Panc1 (cell line): Measurements from ENCODE around the gene NT5DC3. TPM values are rescaled to one million over a fixed set of nuclear protein-coding genes. Genes with fewer than 3 reads are reported as not detected.

Source experiments
- ATAC-seq: fragments of 200-7000 bp; cut with Tn5 transposase; 2 replicates; pipeline ENCODE4 v1.9.1; 2020; ENCODE audit warnings: mild to moderate bottlenecking, moderate library complexity
- BruUV-seq: library from RNA; stranded (reverse); fragments of 400-500 nt; replicated peaks from 2 replicates; lab custom pipeline; 2021; lab: Mats Ljungman, UMichigan
- CTCF ChIA-PET: fragments of 300-600 bp; sonication (Branson Sonifier 250); formaldehyde crosslinking; loops from one replicate; lab custom pipeline; 2022; ENCODE audit warnings: antibody characterized with exemption; lab: Charles Lee
- POLR2A ChIA-PET: fragments of 300-600 bp; sonication (Branson Sonifier 250); formaldehyde crosslinking; loops from one replicate; lab custom pipeline; 2022; ENCODE audit warnings: antibody characterized with exemption; lab: Charles Lee
- DNase-seq: peaks from one replicate; pipeline ENCODE4 v3.0.0-alpha.2; 2010; ENCODE audit warnings: low read depth, low spot score
- H3K27ac ChIP-seq: 2 replicates; pipeline ENCODE4 v1.5.1; 2011; ENCODE audit warnings: mild to moderate bottlenecking, low read length, inconsistent platforms
- H3K27me3 ChIP-seq: fragments of 200-500 bp; sonication (Bioruptor generic); 2 replicates; pipeline ENCODE4 v1.6.0; 2014; ENCODE audit warnings: low read length, inconsistent platforms; ENCODE audit not compliant: control insufficient read depth, insufficient read depth
- H3K36me3 ChIP-seq: fragments of 200-500 bp; sonication (Bioruptor generic); 2 replicates; pipeline ENCODE4 v1.5.1; 2014; ENCODE audit warnings: inconsistent platforms, mild to moderate bottlenecking, low read length, moderate library complexity; ENCODE audit not compliant: control insufficient read depth, insufficient read depth
- H3K4me1 ChIP-seq: 2 replicates; pipeline ENCODE4 v1.5.1; 2011; ENCODE audit warnings: inconsistent platforms, mild to moderate bottlenecking, low read length, moderate library complexity; ENCODE audit not compliant: control insufficient read depth, insufficient read depth
- H3K4me3 ChIP-seq, 2 experiments: 2 replicates each; pipeline ENCODE4 v1.5.1; 2011 to 2012; ENCODE audit warnings: low read depth in 2 of 2, low read length in 2 of 2, mild to moderate bottlenecking in 2 of 2, inconsistent platforms in 1 of 2, moderate library complexity in 1 of 2
- H3K9me3 ChIP-seq: fragments of 200-500 bp; sonication (Bioruptor generic); 2 replicates; pipeline ENCODE4 v1.5.1; 2014; ENCODE audit warnings: low read depth, mild to moderate bottlenecking, inconsistent platforms, low read length, moderate library complexity; ENCODE audit not compliant: control insufficient read depth, insufficient read depth
- CTCF ChIP-seq: fragments of 450-650 bp; IDR thresholded peaks from 2 replicates; pipeline ENCODE4 v1.5.1; 2017; ENCODE audit warnings: mild to moderate bottlenecking
- POLR2AphosphoS5 ChIP-seq: IDR thresholded peaks from 2 replicates; pipeline ENCODE4 v1.6.1; 2012; ENCODE audit warnings: mild to moderate bottlenecking, low read depth, low read length, moderate library complexity
- REST ChIP-seq, 2 experiments: IDR thresholded peaks; 2 replicates each; pipeline ENCODE4 v1.6.1; 2011 to 2012; ENCODE audit warnings: low read depth in 2 of 2, control low read depth in 1 of 2, low read length in 1 of 2, mild to moderate bottlenecking in 1 of 2, moderate library complexity in 1 of 2; ENCODE audit not compliant: insufficient read depth in 1 of 2
- SIN3A ChIP-seq: IDR thresholded peaks from 2 replicates; pipeline ENCODE4 v1.6.1; 2012; ENCODE audit warnings: low read depth, mild to moderate bottlenecking, low read length, moderate library complexity, borderline replicate concordance; ENCODE audit not compliant: insufficient read depth
- TCF7L2 ChIP-seq: IDR thresholded peaks from 2 replicates; pipeline ENCODE4 v1.6.1; 2011; ENCODE audit warnings: mild to moderate bottlenecking, low read depth, low read length, inconsistent platforms
- in situ Hi-C: cut with HindIII; loops from 2 replicates; pipeline ENCODE4 v1.10.0; 2016; ENCODE audit warnings: low sequenced_read_pairs, low pct_unique_long_range_greater_than_20kb
- intact Hi-C: fragments of 100-400 bp; cut with micrococcal nuclease; formaldehyde crosslinking; loops from one replicate; pipeline ENCODE4 v1.10.0; 2022; ENCODE audit not compliant: unreplicated experiment
- total RNA-seq: library from RNA; stranded (reverse); gene quantifications from one replicate; pipeline ENCODE4 v1.2.1, GENCODE V29; 2021; ENCODE audit not compliant: unreplicated experiment

NT5DC3 gene
- total RNA-seq, 1 experiment from 2014 or later: 24.9 TPM

- POLR2A ChIA-PET: no interaction called here
- no TSS peak for BruUV-seq
- intact Hi-C loops: loop anchor here (10.0 kb wide), 1 partner anchor 174 kb away; no protein-coding TSS in a partner anchor
- CTCF ChIA-PET: no interaction called here
- Histone ChIP-seq H3K27ac (no peak overlapping the region), H3K9me3 (no peaks in the 10 kb centered on the region), H3K4me3 (no peak overlapping the region), H3K36me3 (no peaks in the 10 kb centered on the region), H3K27me3 (no peaks in the 10 kb centered on the region), H3K4me1 (no peaks in the 10 kb centered on the region)
- no peak for TF ChIP-seq SIN3A
- TF ChIP-seq TCF7L2: no peak
- TF ChIP-seq CTCF: no peak
- no peak for TF ChIP-seq REST (IDR thresholded peaks at IDR 0.05; ENCODE audit: insufficient read depth in 1 of 2, low read depth in 2 of 2, low read length in 1 of 2)
- no peak for DNase-seq
- ATAC-seq: no peak
- in situ Hi-C loops: no loop called here
These were observed 92.2 kb downstream of the NT5DC3 start for GRCh38 chr12:103748875-103749274.

GRCh38 chr12:103748002-103748401, 93.0 kb downstream of the NT5DC3 start:
- POLR2A ChIA-PET: interaction anchor here (0.7 kb wide), 1 partner anchor 38 kb away, joined by 4 read pairs; no protein-coding TSS in a partner anchor
- ATAC-seq: no peak
- BruUV-seq: no TSS peak

More at GRCh38 chr12:103748002-103748401, 93.0 kb downstream of the NT5DC3 start:
- DNase-seq: no peak
- TF ChIP-seq SIN3A (no peak), CTCF (no peak), REST (IDR thresholded peaks at IDR 0.05; ENCODE audit: insufficient read depth in 1 of 2, low read depth in 2 of 2, low read length in 1 of 2) (no peak), TCF7L2 (no peak), POLR2AphosphoS5 (no peak)
- intact Hi-C loops: loop anchor here (10.0 kb wide), 1 partner anchor 173 kb away; no protein-coding TSS in a partner anchor
- Histone ChIP-seq H3K27ac (no peak overlapping the region), H3K9me3 (no peaks in the 10 kb centered on the region), H3K4me1 (no peaks in the 10 kb centered on the region), H3K27me3 (no peaks in the 10 kb centered on the region), H3K36me3 (no peaks in the 10 kb centered on the region), H3K4me3 (no peak overlapping the region)
- CTCF ChIA-PET: no interaction called here
- in situ Hi-C loops: no loop called here
